ENCODE measurements around the gene PHACTR3. TPM values are rescaled to one million over a fixed set of nuclear protein-coding genes. Genes with fewer than 3 reads are reported as not detected.

The PHACTR3 gene
- total RNA-seq, 1 donor from 2014 or later, result 0.14 TPM

DNA sequence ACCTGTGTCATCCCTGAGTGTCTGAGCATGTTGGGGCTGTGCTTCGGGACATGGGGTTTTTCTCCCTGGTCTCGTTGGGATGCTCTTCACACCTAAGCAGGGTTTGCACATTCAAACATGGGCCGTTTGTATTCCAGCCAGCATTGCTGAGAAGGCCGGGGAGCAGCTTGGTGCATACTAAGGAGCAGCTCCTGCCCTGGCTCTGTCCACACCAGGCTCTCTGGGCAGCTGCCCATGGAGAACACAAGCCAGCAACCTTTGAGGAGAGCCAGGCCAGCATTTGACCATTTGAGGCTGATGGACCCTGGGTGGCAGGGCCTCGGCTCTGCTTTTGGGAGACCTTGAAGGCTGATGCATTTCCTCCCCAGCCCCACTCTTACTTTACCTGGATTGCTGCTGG, 92.1 kb downstream of the PHACTR3 start:
- no peak for DNase-seq (ENCODE audit: low read depth)
- TF ChIP-seq EZH2 (IDR thresholded peaks at IDR 0.05; ENCODE audit: insufficient read depth, low read length), result no peak
- TF ChIP-seq, protein P1, sequence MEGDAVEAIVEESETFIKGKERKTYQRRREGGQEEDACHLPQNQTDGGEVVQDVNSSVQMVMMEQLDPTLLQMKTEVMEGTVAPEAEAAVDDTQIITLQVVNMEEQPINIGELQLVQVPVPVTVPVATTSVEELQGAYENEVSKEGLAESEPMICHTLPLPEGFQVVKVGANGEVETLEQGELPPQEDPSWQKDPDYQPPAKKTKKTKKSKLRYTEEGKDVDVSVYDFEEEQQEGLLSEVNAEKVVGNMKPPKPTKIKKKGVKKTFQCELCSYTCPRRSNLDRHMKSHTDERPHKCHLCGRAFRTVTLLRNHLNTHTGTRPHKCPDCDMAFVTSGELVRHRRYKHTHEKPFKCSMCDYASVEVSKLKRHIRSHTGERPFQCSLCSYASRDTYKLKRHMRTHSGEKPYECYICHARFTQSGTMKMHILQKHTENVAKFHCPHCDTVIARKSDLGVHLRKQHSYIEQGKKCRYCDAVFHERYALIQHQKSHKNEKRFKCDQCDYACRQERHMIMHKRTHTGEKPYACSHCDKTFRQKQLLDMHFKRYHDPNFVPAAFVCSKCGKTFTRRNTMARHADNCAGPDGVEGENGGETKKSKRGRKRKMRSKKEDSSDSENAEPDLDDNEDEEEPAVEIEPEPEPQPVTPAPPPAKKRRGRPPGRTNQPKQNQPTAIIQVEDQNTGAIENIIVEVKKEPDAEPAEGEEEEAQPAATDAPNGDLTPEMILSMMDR (IDR thresholded peaks at IDR 0.05; ENCODE audit: insufficient read depth, low read depth, low read length), result no peak
- H3K79me2 ChIP-seq (ENCODE audit: insufficient read depth, low read length), result no peaks in the 10 kb centered on the region
- H3K27ac ChIP-seq (ENCODE audit: low read depth, low read length), result no peak overlapping the region
- H3K9me3 ChIP-seq (ENCODE audit: insufficient read depth, low read depth, low read length), result peaks cover 4% of the 10 kb centered on the region
- Mint-ChIP-seq H3K27me3 (ENCODE audit: low read depth, unreplicated experiment) (peaks cover 41% of the 10 kb centered on the region), H3K9me3 (ENCODE audit: unreplicated experiment) (peaks cover 3% of the 10 kb centered on the region), H3K4me3 (ENCODE audit: unreplicated experiment) (no peak overlapping the region), H3K4me1 (ENCODE audit: low read depth, unreplicated experiment) (no peaks in the 10 kb centered on the region), H3K36me3 (ENCODE audit: low read depth, unreplicated experiment) (no peaks in the 10 kb centered on the region), H3K27ac (ENCODE audit: unreplicated experiment) (no peak overlapping the region)
- H2AFZ ChIP-seq (ENCODE audit: low read depth, low read length), result no peak overlapping the region
- FAIRE-seq, result no peak
- no peaks in the 10 kb centered on the region for H3K27me3 ChIP-seq (ENCODE audit: insufficient read depth, low read length)
- no peaks in the 10 kb centered on the region for H3K4me1 ChIP-seq (ENCODE audit: insufficient read depth, low read length)
- no peaks in the 10 kb centered on the region for H4K20me1 ChIP-seq (ENCODE audit: insufficient read depth, low read length)
- no peak overlapping the region for H3K9ac ChIP-seq (ENCODE audit: low read length)
- no peak overlapping the region for H3K4me2 ChIP-seq (ENCODE audit: low read length)
- no peaks in the 10 kb centered on the region for H3K36me3 ChIP-seq (ENCODE audit: insufficient read depth, low read length)
- H3K4me3 ChIP-seq (ENCODE audit: insufficient read depth, low read depth, low read length), result no peak overlapping the region

DNA sequence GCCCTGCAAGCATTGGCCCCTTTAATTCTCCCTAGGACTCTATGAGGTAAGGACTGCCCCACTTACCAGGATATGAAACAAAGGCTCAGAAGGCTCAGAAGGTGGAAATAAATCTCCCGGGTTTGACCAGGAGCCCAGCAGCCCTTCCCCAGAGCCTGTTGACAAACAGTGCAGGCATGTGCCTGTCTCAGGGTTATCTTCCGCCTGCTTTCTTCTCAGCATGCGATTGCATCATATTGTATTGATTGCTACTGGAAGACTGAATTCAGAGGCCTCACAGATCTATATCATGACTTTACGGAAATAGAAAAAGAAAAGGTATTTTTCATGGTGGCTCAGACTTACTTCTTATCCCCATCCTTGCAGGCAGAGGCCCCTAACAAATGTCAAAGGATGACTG, 92.7 kb downstream of the PHACTR3 start:
- DNase-seq (ENCODE audit: low read depth) (no peak), FAIRE-seq (no peak)
- Histone ChIP-seq H3K27ac (ENCODE audit: low read depth, low read length) (no peak overlapping the region), H3K4me2 (ENCODE audit: low read length) (no peak overlapping the region), H4K20me1 (ENCODE audit: insufficient read depth, low read length) (no peaks in the 10 kb centered on the region), H2AFZ (ENCODE audit: low read depth, low read length) (no peak overlapping the region), H3K27me3 (ENCODE audit: insufficient read depth, low read length) (no peaks in the 10 kb centered on the region), H3K9me3 (ENCODE audit: insufficient read depth, low read depth, low read length) (peaks cover 4% of the 10 kb centered on the region), H3K4me3 (ENCODE audit: insufficient read depth, low read depth, low read length) (no peak overlapping the region), H3K9ac (ENCODE audit: low read length) (no peak overlapping the region), H3K79me2 (ENCODE audit: insufficient read depth, low read length) (no peaks in the 10 kb centered on the region), H3K4me1 (ENCODE audit: insufficient read depth, low read length) (no peaks in the 10 kb centered on the region), H3K36me3 (ENCODE audit: insufficient read depth, low read length) (no peaks in the 10 kb centered on the region)
- TF ChIP-seq, protein P1 (IDR thresholded peaks at IDR 0.05; ENCODE audit: insufficient read depth, low read depth, low read length), result no peak
- no peak for TF ChIP-seq EZH2 (IDR thresholded peaks at IDR 0.05; ENCODE audit: insufficient read depth, low read length)
- Mint-ChIP-seq H3K27me3 (ENCODE audit: low read depth, unreplicated experiment) (peaks cover 45% of the 10 kb centered on the region), H3K4me3 (ENCODE audit: unreplicated experiment) (no peak overlapping the region), H3K36me3 (ENCODE audit: low read depth, unreplicated experiment) (no peaks in the 10 kb centered on the region), H3K9me3 (ENCODE audit: unreplicated experiment) (peaks cover 3% of the 10 kb centered on the region), H3K27ac (ENCODE audit: unreplicated experiment) (no peak overlapping the region), H3K4me1 (ENCODE audit: low read depth, unreplicated experiment) (no peaks in the 10 kb centered on the region)

DNA sequence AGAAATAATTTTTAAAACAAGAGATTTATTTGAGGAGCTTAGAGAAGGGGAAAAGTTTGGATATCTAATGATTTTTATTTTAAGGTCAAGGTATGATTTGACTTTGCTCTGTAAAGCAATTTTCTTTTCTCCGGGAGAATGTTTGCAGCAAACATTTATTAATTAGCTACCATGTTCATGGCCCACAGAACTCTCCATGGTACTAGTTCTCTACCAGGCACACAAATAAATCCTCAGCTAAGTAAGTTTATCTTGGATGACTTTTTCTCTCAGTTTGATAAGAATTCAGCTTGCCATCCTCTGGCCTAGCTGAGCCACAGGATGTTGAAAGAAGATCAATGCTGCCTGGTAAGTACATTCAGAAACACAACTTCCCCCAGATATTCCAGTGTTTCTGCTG, 94.3 kb downstream of the PHACTR3 start:
- Histone ChIP-seq H3K27me3 (ENCODE audit: insufficient read depth, low read length) (no peaks in the 10 kb centered on the region), H4K20me1 (ENCODE audit: insufficient read depth, low read length) (no peaks in the 10 kb centered on the region), H3K36me3 (ENCODE audit: insufficient read depth, low read length) (no peaks in the 10 kb centered on the region), H3K27ac (ENCODE audit: low read depth, low read length) (no peak overlapping the region), H2AFZ (ENCODE audit: low read depth, low read length) (no peak overlapping the region), H3K9ac (ENCODE audit: low read length) (no peak overlapping the region), H3K79me2 (ENCODE audit: insufficient read depth, low read length) (no peaks in the 10 kb centered on the region), H3K4me1 (ENCODE audit: insufficient read depth, low read length) (no peaks in the 10 kb centered on the region), H3K4me3 (ENCODE audit: insufficient read depth, low read depth, low read length) (no peak overlapping the region), H3K4me2 (ENCODE audit: low read length) (no peak overlapping the region), H3K9me3 (ENCODE audit: insufficient read depth, low read depth, low read length) (peaks cover 4% of the 10 kb centered on the region)
- no peak for TF ChIP-seq EZH2 (IDR thresholded peaks at IDR 0.05; ENCODE audit: insufficient read depth, low read length)
- TF ChIP-seq, protein P1 (IDR thresholded peaks at IDR 0.05; ENCODE audit: insufficient read depth, low read depth, low read length), result no peak
- no peak for DNase-seq (ENCODE audit: low read depth)
- no peaks in the 10 kb centered on the region for H3K4me1 Mint-ChIP-seq (ENCODE audit: low read depth, unreplicated experiment)
- no peak for FAIRE-seq
- H3K27ac Mint-ChIP-seq (ENCODE audit: unreplicated experiment), result no peak overlapping the region
- H3K36me3 Mint-ChIP-seq (ENCODE audit: low read depth, unreplicated experiment), result no peaks in the 10 kb centered on the region
- no peak overlapping the region for H3K4me3 Mint-ChIP-seq (ENCODE audit: unreplicated experiment)
- peaks cover 3% of the 10 kb centered on the region for H3K9me3 Mint-ChIP-seq (ENCODE audit: unreplicated experiment)
- peaks cover 51% of the 10 kb centered on the region for H3K27me3 Mint-ChIP-seq (ENCODE audit: low read depth, unreplicated experiment)

All from astrocyte (in vitro differentiated cells and primary cell).